Measurements from ENCODE around the gene PLCH1. TPM values are rescaled to one million over a fixed set of nuclear protein-coding genes. Genes with fewer than 3 reads are reported as not detected.

Gene PLCH1
- total RNA-seq, 1 experiment from 2014 or later, result 0.12 TPM

- H3K4me3 Mint-ChIP-seq (ENCODE audit: unreplicated experiment), result no peak overlapping the region
- ChIA-PET POLR2A (interaction anchor here (0.6 kb wide), 1 partner anchor 55 kb away, joined by 3 read pairs; no protein-coding TSS in a partner anchor), CTCF (interaction anchor here (0.6 to 1.2 kb wide), 5 partner anchors 10 to 984 kb away, joined by 3 read pairs; no protein-coding TSS in a partner anchor)
- DNase-seq (ENCODE audit: unreplicated experiment), result peak; percentile 5
- intact Hi-C loops (cut with micrococcal nuclease), result no loop called here
- H3K27me3 Mint-ChIP-seq (ENCODE audit: insufficient read depth, unreplicated experiment), result no peaks in the 10 kb centered on the region
- no peak overlapping the region for H3K27ac Mint-ChIP-seq (ENCODE audit: low read depth, unreplicated experiment)
- no peaks in the 10 kb centered on the region for H3K4me1 Mint-ChIP-seq (ENCODE audit: insufficient read depth, unreplicated experiment)
- no peaks in the 10 kb centered on the region for H3K36me3 Mint-ChIP-seq (ENCODE audit: insufficient read depth, unreplicated experiment)
- no TSS peak for BruUV-seq (replicated peaks)
- no peaks in the 10 kb centered on the region for H3K9me3 Mint-ChIP-seq (ENCODE audit: unreplicated experiment)
- TF ChIP-seq CTCF (IDR thresholded peaks at IDR 0.05; ENCODE audit: unreplicated experiment), result no peak
These were observed 32.9 kb downstream of the PLCH1 start for GRCh38 chr3:155712008-155712407.

- ChIA-PET POLR2A (no interaction called here), CTCF (interaction anchor here (0.9 to 8.7 kb wide), 3 partner anchors 323 to 382 kb away, joined by 7 to 139 read pairs (median 84); no protein-coding TSS in a partner anchor)
- no peak for TF ChIP-seq CTCF (IDR thresholded peaks at IDR 0.05; ENCODE audit: unreplicated experiment)
- no peak overlapping the region for H3K4me3 Mint-ChIP-seq (ENCODE audit: unreplicated experiment)
- no peaks in the 10 kb centered on the region for H3K4me1 Mint-ChIP-seq (ENCODE audit: insufficient read depth, unreplicated experiment)
- H3K36me3 Mint-ChIP-seq (ENCODE audit: insufficient read depth, unreplicated experiment), result no peaks in the 10 kb centered on the region
- no peak for DNase-seq (ENCODE audit: unreplicated experiment)
- H3K9me3 Mint-ChIP-seq (ENCODE audit: unreplicated experiment), result no peaks in the 10 kb centered on the region
- H3K27me3 Mint-ChIP-seq (ENCODE audit: insufficient read depth, unreplicated experiment), result no peaks in the 10 kb centered on the region
- no peak overlapping the region for H3K27ac Mint-ChIP-seq (ENCODE audit: low read depth, unreplicated experiment)
- intact Hi-C loops (cut with micrococcal nuclease), result no loop called here
- no TSS peak for BruUV-seq (replicated peaks)
These were observed 39.9 kb downstream of the PLCH1 start for GRCh38 chr3:155704771-155705559.

GRCh38 chr3:155704061-155704460, 40.8 kb downstream of the PLCH1 start:
- ChIA-PET POLR2A (interaction anchor here (2.7 kb wide), 1 partner anchor 350 kb away, joined by 11 read pairs; no protein-coding TSS in a partner anchor), CTCF (interaction anchor here (0.9 to 8.7 kb wide), 3 partner anchors 322 to 381 kb away, joined by 7 to 139 read pairs (median 84); no protein-coding TSS in a partner anchor)
- Mint-ChIP-seq H3K9me3 (ENCODE audit: unreplicated experiment) (no peaks in the 10 kb centered on the region), H3K36me3 (ENCODE audit: insufficient read depth, unreplicated experiment) (no peaks in the 10 kb centered on the region), H3K4me3 (ENCODE audit: unreplicated experiment) (no peak overlapping the region), H3K27me3 (ENCODE audit: insufficient read depth, unreplicated experiment) (no peaks in the 10 kb centered on the region), H3K4me1 (ENCODE audit: insufficient read depth, unreplicated experiment) (no peaks in the 10 kb centered on the region), H3K27ac (ENCODE audit: low read depth, unreplicated experiment) (peak overlapping the region; percentile 12)
- intact Hi-C loops (cut with micrococcal nuclease), result no loop called here
- BruUV-seq (replicated peaks), result no TSS peak
- DNase-seq (ENCODE audit: unreplicated experiment), result no peak
- no peak for TF ChIP-seq CTCF (IDR thresholded peaks at IDR 0.05; ENCODE audit: unreplicated experiment)

- TF ChIP-seq CTCF (IDR thresholded peaks at IDR 0.05; ENCODE audit: unreplicated experiment), result no peak
These were observed 41.9 kb downstream of the PLCH1 start for GRCh38 chr3:155702745-155703591.

More at GRCh38 chr3:155702745-155703591, 41.9 kb downstream of the PLCH1 start:
- no TSS peak for BruUV-seq (replicated peaks)
- CTCF ChIA-PET, result interaction anchor here (0.6 to 8.7 kb wide), 23 partner anchors 9 to 1856 kb away, joined by 3 to 139 read pairs (median 4); no protein-coding TSS in a partner anchor
- no peaks in the 10 kb centered on the region for H3K36me3 Mint-ChIP-seq (ENCODE audit: insufficient read depth, unreplicated experiment)
- intact Hi-C loops (cut with micrococcal nuclease), result loop anchor here (1.0 kb wide), 2 partner anchors 321 to 350 kb away; no protein-coding TSS in a partner anchor
- no peaks in the 10 kb centered on the region for H3K27me3 Mint-ChIP-seq (ENCODE audit: insufficient read depth, unreplicated experiment)
- POLR2A ChIA-PET, result interaction anchor here (1.7 to 2.7 kb wide), 2 partner anchors 8 to 349 kb away, joined by 6 to 11 read pairs; no protein-coding TSS in a partner anchor
- no peaks in the 10 kb centered on the region for H3K4me1 Mint-ChIP-seq (ENCODE audit: insufficient read depth, unreplicated experiment)
- H3K4me3 Mint-ChIP-seq (ENCODE audit: unreplicated experiment), result no peak overlapping the region
- DNase-seq (ENCODE audit: unreplicated experiment), result no peak
- H3K9me3 Mint-ChIP-seq (ENCODE audit: unreplicated experiment), result no peaks in the 10 kb centered on the region
- H3K27ac Mint-ChIP-seq (ENCODE audit: low read depth, unreplicated experiment), result no peak overlapping the region
